ENCODE data around the gene MCAM. TPM values are rescaled to one million over a fixed set of nuclear protein-coding genes. Genes with fewer than 3 reads are reported as not detected.

MCAM gene
- total and polyA plus RNA-seq, 2 of the 8 experiments (the other 6 are each of a cell fraction or from before 2014, with no cell fraction given) = 22.4 to 32.2 TPM

GRCh38 chr11:119316016-119316728, 758 bp downstream of the MCAM start:
- Histone ChIP-seq H3K9me3 (ENCODE audit: insufficient read depth in 2 of 2, low read depth in 1 of 2, low read length in 1 of 2) (no peaks in the 10 kb centered on the region), H4K20me1 (replicated peaks in 1 of 2; ENCODE audit: control insufficient read depth in 1 of 2, insufficient read depth in 2 of 2, low read length in 2 of 2) (peaks cover 2% of the 10 kb centered on the region in 2 experiments), H4K8ac (ENCODE audit: extremely low read depth, insufficient read depth, low read length) (no peak overlapping the region), H2AFZ (ENCODE audit: low read length) (no peak overlapping the region), H3K23ac (ENCODE audit: insufficient read length) (no peak overlapping the region), H3K4ac (replicated peaks; ENCODE audit: insufficient read length, low read depth, low read length) (no peak overlapping the region), H2BK20ac (ENCODE audit: low read length) (no peak overlapping the region), H4K91ac (replicated peaks; ENCODE audit: insufficient read length, low read length) (no peak overlapping the region), H3K4me1 (replicated peaks in 1 of 4; ENCODE audit: control insufficient read depth in 3 of 4, insufficient read depth in 4 of 4, low read length in 3 of 4) (peaks cover 11 to 53% (median 45%) of the 10 kb centered on the region in 4 experiments), H3K23me2 (ENCODE audit: low read depth, low read length) (peaks cover 31% of the 10 kb centered on the region), H3K18ac (ENCODE audit: extremely low read depth, low read length) (peak overlapping the region; percentile 78), H2BK12ac (ENCODE audit: low read depth, low read length) (no peak overlapping the region), H3K9ac (replicated peaks in 1 of 4; ENCODE audit: extremely low read depth in 1 of 4, low read depth in 3 of 4, low read length in 3 of 4) (no peak overlapping the region; a peak in 3 of 7 replicates), H4K5ac (ENCODE audit: insufficient read length, low read depth, low read length) (no peak overlapping the region), H3K36me3 (ENCODE audit: control insufficient read depth in 2 of 4, insufficient read depth in 4 of 4, low read length in 3 of 4) (no peaks in the 10 kb centered on the region; a peak in 2 of 8 replicates), H3K4me2 (ENCODE audit: insufficient read depth in 1 of 2, low read depth in 2 of 2, low read length in 2 of 2) (peak overlapping the region; percentile 97), H2BK15ac (ENCODE audit: low read length) (0 out of 2 replicates have a peak overlapping the region, but pooled peaks have one; percentile 40), H3K27ac (ENCODE audit: low read depth, low read length) (no peak overlapping the region), H3K79me2 (ENCODE audit: control insufficient read depth in 1 of 2, insufficient read depth in 2 of 2, low read length in 2 of 2) (no peaks in the 10 kb centered on the region), H3K14ac (ENCODE audit: insufficient read length) (no peak overlapping the region), H2BK120ac (replicated peaks; ENCODE audit: low read depth, low read length) (no peak overlapping the region), H2AK5ac (ENCODE audit: low read depth, low read length) (peak overlapping the region; percentile 97; the same call in 1 of the 2 replicates), H3K79me1 (ENCODE audit: low read depth, low read length) (no peaks in the 10 kb centered on the region), H2BK5ac (ENCODE audit: low read depth, low read length) (no peak overlapping the region), H3K4me3 (ENCODE audit: extremely low read depth in 1 of 4, insufficient read depth in 2 of 4, low read depth in 3 of 4, low read length in 4 of 4) (peak overlapping the region; percentile 55 to 77 (median 66)), H3K56ac (replicated peaks; ENCODE audit: insufficient read length, low read depth, low read length) (no peak overlapping the region), H3K27me3 (replicated peaks in 1 of 4; ENCODE audit: control insufficient read depth in 3 of 4, extremely low read depth in 1 of 4, insufficient read depth in 3 of 4, low read length in 3 of 4) (peaks cover 5 to 46% (median 36%) of the 10 kb centered on the region in 4 experiments)
- 2% methylated on average over 39 of the region's 46 CpGs; no CpG with 5 or more reads in 1 of the 2 experiments for WGBS, 2 experiments (ENCODE audit: extremely low coverage in 1 of 2, insufficient coverage in 1 of 2, insufficient read length in 1 of 2, insufficient replicate concordance in 2 of 2, low coverage in 1 of 2, low lambda C conversion rate in 2 of 2, missing lambda C conversion rate in 1 of 2)
- POLR2A ChIA-PET (ENCODE audit: partially characterized antibody) = interaction anchor here (0.9 to 5.4 kb wide), 15 partner anchors 9 to 249 kb away, joined by 3 to 44 read pairs (median 5); partner anchors contain the start of genes ABCG4, C1QTNF5, HMBS and RNF26
- CTCF ChIA-PET (ENCODE audit: partially characterized antibody) = interaction anchor here (0.5 to 16.8 kb wide), 12 partner anchors 8 to 886 kb away, joined by 3 to 415 read pairs (median 4); partner anchors contain the start of genes C1QTNF5, MFRP and RNF26
- FAIRE-seq (no peak), DNase-seq (ENCODE audit: low read depth in 1 of 2, low spot score in 2 of 2) (no peak)
- TF ChIP-seq SIRT6 (IDR thresholded peaks at IDR 0.05; ENCODE audit: low read length) (no peak), EZH2 (IDR thresholded peaks at IDR 0.05; ENCODE audit: low read depth, low read length, severe bottlenecking) (peak; percentile 53), SAP30 (IDR thresholded peaks at IDR 0.05; ENCODE audit: insufficient read depth, insufficient replicate concordance, low read length) (peak; percentile 34), SUZ12 (IDR thresholded peaks at IDR 0.05; ENCODE audit: low read length) (peak; percentile 74)
